ENCODE data around the gene STX1B. TPM values are rescaled to one million over a fixed set of nuclear protein-coding genes. Genes with fewer than 3 reads are reported as not detected.

The STX1B gene
- total RNA-seq, 4 donors from 2014 or later: 0.41 to 1.3 TPM; not detected in 2

GRCh38 chr16:30950516-30951065 is 59.8 kb downstream of the STX1B start:
- Histone ChIP-seq H3K9me3 (no peaks in the 10 kb centered on the region), H3K27ac (peak overlapping the region; percentile 91 to 97 (median 94)), H3K4me1 (peaks cover 12 to 36% (median 23%) of the 10 kb centered on the region in 4 donors), H3K4me3 (peak overlapping the region in 1 of 4 donors; percentile 88), H3K27me3 (no peaks in the 10 kb centered on the region), H3K36me3 (no peaks in the 10 kb centered on the region)
- 79% methylated on average over 8 of the region's 8 CpGs; no CpG with 5 or more reads in 1 of the 2 donors for WGBS, 2 donors (ENCODE audit: low coverage in 1 of 2)
- DNase-seq: no peak
- TF ChIP-seq POLR2A (IDR thresholded peaks at IDR 0.05) (no peak), EP300 (IDR thresholded peaks at IDR 0.05; ENCODE audit: low read depth) (no peak)
- intact Hi-C loops (cut with DNase I; ENCODE audit: low total_unique reads) (loop anchor here (1.0 kb wide), 1 partner anchor 46 kb away; no protein-coding TSS in a partner anchor), in situ Hi-C loops (cut with MboI; ENCODE audit: low pct_ligation_motif_present in 1 of 4, low pct_unique_long_range_greater_than_20kb in 1 of 4, low sequenced_read_pairs in 3 of 4) (loop anchor here in 1 of 4 donors (25.0 kb wide), 1 partner anchor 762 kb away; a partner anchor contains a TSS)

GRCh38 chr16:30949650-30950515 is 60.6 kb downstream of the STX1B start:
- Histone ChIP-seq H3K4me3 (peak overlapping the region; percentile 70 to 100 (median 81)), H3K27me3 (no peaks in the 10 kb centered on the region), H3K27ac (peak overlapping the region; percentile 91 to 97 (median 94)), H3K9me3 (no peaks in the 10 kb centered on the region), H3K36me3 (peaks cover 0 to 4% (median 0%) of the 10 kb centered on the region in 4 donors), H3K4me1 (peaks cover 12 to 36% (median 23%) of the 10 kb centered on the region in 4 donors)
- in situ Hi-C loops (cut with MboI; ENCODE audit: low pct_ligation_motif_present in 1 of 4, low pct_unique_long_range_greater_than_20kb in 1 of 4, low sequenced_read_pairs in 3 of 4) (loop anchor here in 1 of 4 donors (25.0 kb wide), 1 partner anchor 762 kb away; a partner anchor contains a TSS), intact Hi-C loops (cut with DNase I; ENCODE audit: low total_unique reads) (no loop called here)
- peak; percentile 84 for DNase-seq
- TF ChIP-seq EP300 (IDR thresholded peaks at IDR 0.05; ENCODE audit: low read depth): no peak
- no peak for TF ChIP-seq CTCF (IDR thresholded peaks at IDR 0.05)
- peak; percentile 78 for TF ChIP-seq POLR2A (IDR thresholded peaks at IDR 0.05)
- peak; percentile 80 to 92 (median 86) for TF ChIP-seq POLR2AphosphoS5 (IDR thresholded peaks at IDR 0.05)
- WGBS, 2 donors (ENCODE audit: low coverage in 1 of 2): 0 to 5% methylated on average over 7 to 21 of the region's 21 CpGs

- Histone ChIP-seq H3K9me3 (no peaks in the 10 kb centered on the region), H3K27ac (peak within 1 kb of the TSS; percentile 91 to 97 (median 94)), H3K4me3 (peak within 1 kb of the TSS; percentile 70 to 100 (median 81)), H3K27me3 (no peaks in the 10 kb centered on the region), H3K4me1 (peaks cover 12 to 36% (median 23%) of the 10 kb centered on the region in 4 donors), H3K36me3 (peaks cover 0 to 13% (median 3%) of the 10 kb centered on the region in 4 donors)
- intact Hi-C loops (cut with DNase I; ENCODE audit: low total_unique reads): no loop called here
- TF ChIP-seq EP300 (IDR thresholded peaks at IDR 0.05; ENCODE audit: low read depth): no peak
- peak; percentile 70 to 86 (median 86) for TF ChIP-seq POLR2AphosphoS5 (IDR thresholded peaks at IDR 0.05)
- TF ChIP-seq CTCF (IDR thresholded peaks at IDR 0.05): peak in 1 of 5 experiments; percentile 8
- TF ChIP-seq POLR2A (IDR thresholded peaks at IDR 0.05): peak; percentile 73
- in situ Hi-C loops (cut with MboI; ENCODE audit: low pct_ligation_motif_present in 1 of 4, low pct_unique_long_range_greater_than_20kb in 1 of 4, low sequenced_read_pairs in 3 of 4): no loop called here
- WGBS, 2 donors (ENCODE audit: low coverage in 1 of 2): 1% methylated on average over 47 of the region's 70 CpGs; no CpG with 5 or more reads in 1 of the 2 donors
- DNase-seq: peak; percentile 81
Measured at GRCh38 chr16:30948667-30949649, 61.5 kb downstream of the STX1B start, which contains the start of gene ORAI3. TSS of gene ORAI3 (plus strand) at chr16:30949068. CDS start at chr16:30949290, 222 bp downstream.
